ENCODE data around the gene TRPM3.

The TRPM3 gene

DNA sequence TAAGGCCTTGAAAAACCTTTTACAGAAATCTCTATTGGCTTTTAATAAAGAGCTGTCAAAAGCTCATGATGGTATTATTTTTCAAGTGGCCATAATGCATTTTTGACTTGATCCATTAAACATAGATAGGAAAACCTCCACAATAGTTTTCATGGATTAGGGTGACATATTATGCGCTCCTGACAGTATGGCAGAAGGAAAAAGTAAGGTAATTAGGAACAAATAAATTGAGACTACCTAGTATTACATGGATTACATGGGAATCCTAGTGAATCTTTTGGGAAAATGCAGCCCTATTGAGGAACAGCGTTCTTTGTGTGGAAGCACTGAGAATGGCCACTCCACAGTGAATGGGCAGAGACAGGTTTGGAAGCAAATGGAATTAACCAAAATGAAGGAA is 171.2 kb downstream of the TRPM3 start:
- no peak for DNase-seq (ENCODE audit: low read depth in 3 of 3, low spot score in 1 of 3)

DNA sequence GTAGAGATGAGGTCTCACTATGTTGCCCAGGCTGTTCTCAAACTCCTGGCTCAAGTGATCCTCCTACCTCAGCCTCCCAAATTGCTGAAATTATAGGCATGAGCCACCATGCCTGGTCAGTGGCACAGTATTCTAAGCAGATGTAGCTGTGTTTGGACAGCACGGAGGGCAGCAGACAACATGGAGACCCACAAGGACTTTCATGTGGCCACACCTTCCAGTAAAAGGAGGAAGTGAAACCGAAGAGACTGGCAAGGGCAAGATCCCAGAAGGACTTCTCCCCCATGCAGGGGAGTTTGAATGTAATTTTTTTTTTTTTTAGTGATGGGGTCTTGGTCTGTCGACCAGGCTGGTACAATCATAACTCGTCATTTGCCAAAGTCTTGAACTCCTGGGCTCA is 172.2 kb downstream of the TRPM3 start:
- no peak for DNase-seq (ENCODE audit: low read depth in 3 of 3, low spot score in 1 of 3)

DNA sequence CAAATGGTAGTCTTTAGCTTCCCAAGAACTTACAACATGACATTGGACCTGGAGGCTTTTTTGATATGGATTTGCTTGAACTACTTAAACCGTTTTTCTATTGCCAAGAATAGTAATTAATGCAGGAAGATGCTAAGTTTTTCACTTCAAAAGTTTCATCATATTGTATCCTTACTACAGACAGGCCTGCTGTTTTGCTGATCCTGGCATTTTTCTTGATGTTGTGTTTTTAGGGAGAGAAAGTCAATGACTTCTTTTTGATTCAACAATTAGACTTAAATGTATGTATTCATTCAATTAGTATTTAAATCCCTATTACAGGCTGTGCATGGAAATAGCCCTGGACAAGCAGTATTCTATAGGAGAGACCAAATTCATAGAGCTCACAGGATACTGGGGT is 172.7 kb downstream of the TRPM3 start:
- DNase-seq (ENCODE audit: low read depth in 3 of 3, low spot score in 1 of 3): no peak

- no peak for DNase-seq (ENCODE audit: low read depth in 3 of 3, low spot score in 1 of 3)
Measured at GRCh38 chr9:70947511-70947910, 173.9 kb downstream of the TRPM3 start.

GRCh38 chr9:70947086-70947485 is 174.3 kb downstream of the TRPM3 start:
- no peak for DNase-seq (ENCODE audit: low read depth in 3 of 3, low spot score in 1 of 3)

GRCh38 chr9:70945301-70945700 is 176.1 kb downstream of the TRPM3 start:
- no peak for DNase-seq (ENCODE audit: low read depth in 3 of 3, low spot score in 1 of 3)

DNA sequence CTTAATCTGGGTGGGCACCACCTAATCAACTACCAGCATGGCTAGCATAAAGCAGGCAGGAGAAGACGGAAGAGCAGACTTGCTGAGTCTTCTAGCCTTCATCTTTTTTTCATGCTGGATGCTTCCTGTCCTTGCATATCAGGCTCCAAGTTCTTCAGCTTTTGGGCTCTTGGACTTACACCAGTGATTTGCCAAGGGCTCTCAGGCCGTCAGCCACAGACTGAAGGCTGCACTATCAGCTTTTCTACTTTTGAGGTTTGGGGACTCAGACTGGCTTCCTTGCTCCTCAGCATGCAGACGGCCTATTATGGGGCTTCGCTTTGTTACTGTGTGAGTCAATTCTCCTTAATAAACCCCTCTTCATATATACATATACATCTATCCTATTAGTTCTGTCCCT is 180.2 kb downstream of the TRPM3 start:
- no peak for DNase-seq (ENCODE audit: low read depth in 3 of 3, low spot score in 1 of 3)

DNA sequence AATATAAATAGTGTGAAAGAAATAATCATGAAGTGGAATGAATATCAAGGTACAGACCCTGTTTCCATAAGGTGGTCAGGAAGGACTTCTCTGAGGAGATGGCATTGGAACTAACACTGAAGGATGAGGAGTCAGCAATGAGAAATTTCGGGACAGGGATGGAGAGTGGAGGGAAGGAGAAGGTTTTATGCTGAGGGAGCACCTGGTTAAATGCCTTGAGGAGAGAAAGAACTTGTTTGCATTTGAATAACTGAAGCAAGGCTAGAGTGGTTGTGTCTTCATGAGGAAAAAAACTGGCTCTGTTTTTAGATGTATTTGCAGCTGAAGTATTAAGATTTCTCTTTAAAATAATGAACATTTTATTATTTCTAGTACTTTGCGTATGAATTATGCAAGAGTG is 180.8 kb downstream of the TRPM3 start:
- no peak for DNase-seq (ENCODE audit: low read depth in 3 of 3, low spot score in 1 of 3)

- no peak for DNase-seq (ENCODE audit: low read depth in 3 of 3, low spot score in 1 of 3)
Measured at GRCh38 chr9:70936536-70936935, 184.9 kb downstream of the TRPM3 start.

GRCh38 chr9:70935856-70936255 is 185.6 kb downstream of the TRPM3 start:
- no peak for DNase-seq (ENCODE audit: low read depth in 3 of 3, low spot score in 1 of 3)

DNA sequence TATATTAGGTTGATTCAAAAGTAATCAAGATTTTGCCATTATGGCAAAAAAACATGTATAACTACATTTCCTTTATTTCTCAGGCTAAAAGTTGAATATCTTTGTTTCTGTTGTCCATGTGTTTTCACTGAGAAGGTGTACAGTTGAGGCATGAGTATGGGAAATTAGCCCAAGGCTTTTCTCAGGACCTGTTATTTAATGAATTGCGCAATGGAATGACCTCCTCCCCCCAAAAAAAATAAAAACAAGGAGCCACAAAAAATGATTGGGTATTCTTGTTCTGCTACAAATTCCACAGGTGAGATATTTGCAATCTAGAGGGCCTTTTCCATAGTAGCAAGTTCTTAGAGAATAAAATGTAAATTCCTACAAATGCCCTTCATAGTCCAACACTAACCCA is 186.8 kb downstream of the TRPM3 start:
- DNase-seq (ENCODE audit: low read depth in 3 of 3, low spot score in 1 of 3): no peak

DNA sequence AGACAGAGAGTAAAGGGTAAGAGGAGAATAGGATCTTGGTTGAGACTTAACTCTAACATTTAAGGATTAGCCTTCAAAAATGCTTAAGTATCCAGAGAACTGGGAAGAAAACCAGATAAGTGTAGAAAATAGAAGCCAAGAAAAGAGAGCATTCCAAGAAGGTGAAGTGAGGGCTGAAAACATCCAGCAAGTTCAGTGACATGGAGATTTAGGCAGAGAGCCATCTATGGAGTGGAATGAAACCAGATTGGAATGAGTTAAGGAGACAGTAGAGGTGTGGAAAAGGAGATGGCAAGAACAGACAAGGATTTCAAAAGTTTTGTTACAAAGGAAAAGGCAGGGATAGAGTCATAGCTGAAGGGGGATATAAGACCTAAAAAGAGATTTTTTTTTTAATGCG is 188.1 kb downstream of the TRPM3 start:
- no peak for DNase-seq (ENCODE audit: low read depth in 3 of 3, low spot score in 1 of 3)

- DNase-seq (ENCODE audit: low read depth in 3 of 3, low spot score in 1 of 3): no peak
Measured at GRCh38 chr9:70932097-70932496, 189.3 kb downstream of the TRPM3 start.

DNA sequence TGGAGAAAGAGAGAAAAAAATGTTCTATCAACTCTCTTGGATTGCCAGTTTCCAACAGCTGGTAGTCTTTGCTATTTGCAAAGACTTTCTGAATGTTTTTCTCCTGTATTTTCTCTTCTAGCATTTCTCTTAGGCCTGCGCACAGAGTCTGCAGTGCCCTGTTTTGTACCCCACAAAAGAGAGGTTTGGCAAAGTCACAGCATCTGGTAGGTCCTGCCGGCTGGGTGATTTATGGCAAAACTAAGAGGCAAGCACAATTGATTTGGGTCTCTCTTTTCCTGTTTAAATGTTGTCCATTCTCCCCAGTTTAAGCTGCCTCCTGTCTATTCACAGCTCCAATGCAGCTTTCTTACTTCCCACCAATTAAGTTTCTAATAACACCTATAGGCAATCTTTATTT is 193.9 kb downstream of the TRPM3 start:
- no peak for DNase-seq (ENCODE audit: low read depth in 3 of 3, low spot score in 1 of 3)

DNA sequence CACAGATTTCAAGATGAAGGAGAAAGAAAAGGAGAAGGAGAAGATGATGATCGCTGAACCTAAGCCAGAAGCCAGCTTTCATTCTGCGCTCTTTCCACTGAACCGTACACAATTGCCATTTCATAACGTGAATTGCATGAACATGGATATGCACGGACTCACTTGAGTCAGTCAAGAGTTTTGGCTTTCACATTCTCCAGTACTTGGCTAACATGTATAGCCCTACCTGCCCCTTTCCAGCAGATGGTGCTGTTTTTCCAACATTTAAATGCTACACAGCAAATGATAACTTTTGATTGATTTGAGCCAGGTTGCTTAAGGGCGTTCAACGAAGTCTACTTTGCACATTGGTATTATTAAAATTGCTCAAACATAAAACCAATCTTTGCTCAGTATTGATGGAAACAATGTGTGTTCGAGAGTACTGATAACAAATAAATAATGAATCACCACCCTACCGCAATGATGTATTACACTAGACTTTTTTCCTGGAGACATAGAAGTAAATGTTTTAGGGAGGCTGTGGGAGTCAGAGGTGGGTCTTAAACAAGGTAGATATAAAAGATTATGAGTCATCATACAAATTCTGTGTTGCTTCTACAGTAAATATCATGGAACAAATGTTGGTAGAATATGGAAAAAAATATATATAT is 196.4 kb downstream of the TRPM3 start:
- DNase-seq (ENCODE audit: low read depth in 3 of 3, low spot score in 1 of 3): no peak

- no peak for DNase-seq (ENCODE audit: low read depth in 3 of 3, low spot score in 1 of 3)
Measured at GRCh38 chr9:70924380-70924779, 197.0 kb downstream of the TRPM3 start.

- DNase-seq (ENCODE audit: low read depth in 3 of 3, low spot score in 1 of 3): no peak
Measured at GRCh38 chr9:70923961-70924360, 197.5 kb downstream of the TRPM3 start.

GRCh38 chr9:70921136-70921535 is 200.3 kb downstream of the TRPM3 start:
- no peak for DNase-seq (ENCODE audit: low read depth in 3 of 3, low spot score in 1 of 3)

- DNase-seq (ENCODE audit: low read depth in 3 of 3, low spot score in 1 of 3): no peak
Measured at GRCh38 chr9:70917277-70917676, 204.1 kb downstream of the TRPM3 start.

DNA sequence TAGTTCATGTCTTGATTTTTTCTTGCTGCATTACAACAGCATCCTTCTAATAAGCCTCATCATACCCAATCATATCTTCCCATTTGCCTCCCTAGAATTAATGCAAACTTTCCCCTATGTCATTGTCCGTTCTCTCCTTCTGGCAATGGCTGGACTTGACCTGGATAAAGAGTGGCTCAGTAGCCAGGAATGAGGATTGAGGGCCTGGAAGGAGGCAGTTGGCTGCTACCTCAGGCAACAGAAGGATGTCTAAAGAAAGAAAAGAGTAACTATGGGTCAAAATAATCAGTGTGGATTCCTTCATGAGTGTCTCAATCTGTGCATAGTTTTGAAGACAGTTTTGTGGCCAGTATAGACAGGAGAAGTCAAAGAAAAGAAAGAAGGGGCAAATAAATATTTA is 209.6 kb downstream of the TRPM3 start:
- DNase-seq (ENCODE audit: low read depth in 3 of 3, low spot score in 1 of 3): no peak

GRCh38 chr9:70910598-70910997 is 210.8 kb downstream of the TRPM3 start:
- DNase-seq (ENCODE audit: low read depth in 3 of 3, low spot score in 1 of 3): no peak

- DNase-seq (ENCODE audit: low read depth in 3 of 3, low spot score in 1 of 3): no peak
Measured at GRCh38 chr9:70902692-70903131, 218.7 kb downstream of the TRPM3 start.

DNA sequence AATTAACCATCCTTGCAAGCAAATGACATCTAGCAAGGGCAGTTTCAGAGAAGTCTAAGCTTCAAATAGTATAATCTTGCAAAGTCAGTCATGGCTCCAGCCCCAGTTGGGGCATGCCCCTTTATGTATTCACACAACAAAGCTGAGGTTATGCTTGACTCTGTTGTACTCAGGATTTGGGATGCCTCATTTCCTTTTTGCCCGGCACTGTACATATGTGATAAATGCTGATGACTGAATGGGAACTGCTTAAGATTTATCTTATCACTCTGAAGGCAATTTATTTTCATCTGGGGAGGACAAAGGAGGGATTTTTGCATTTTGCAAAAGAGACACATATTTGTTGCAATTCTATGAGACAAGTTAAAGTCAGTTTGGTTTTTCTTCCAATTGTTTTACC is 219.2 kb downstream of the TRPM3 start:
- no peak for DNase-seq (ENCODE audit: low read depth in 3 of 3, low spot score in 1 of 3)

GRCh38 chr9:70901746-70902145 is 219.7 kb downstream of the TRPM3 start:
- no peak for DNase-seq (ENCODE audit: low read depth in 3 of 3, low spot score in 1 of 3)
